ENCODE results near the gene DEFB131A.
"Not testable (repeated sequence)": the region's sequence is repeated elsewhere in the genome, so short reads cannot be mapped to it uniquely, and the experiment has no call there.

The DEFB131A gene
- 0 reads per million in 2 donors for total RNA-seq

- DNase-seq: not testable (repeated sequence)
Observed at GRCh38 chr4:9444114-9444513, at the start of gene DEFB131A. Gene DEFB131A (plus strand): TSS chr4:9444414. CDS start chr4:9444534, 120 bp downstream.

- DNase-seq: not testable (repeated sequence)
Observed at GRCh38 chr4:9405774-9406173, 38.4 kb upstream of the DEFB131A start.

- not testable (repeated sequence) for DNase-seq
Observed at GRCh38 chr4:9406491-9406890, 37.7 kb upstream of the DEFB131A start.

- DNase-seq: no peak
Observed at GRCh38 chr4:9409793-9410192, 34.4 kb upstream of the DEFB131A start.

- not testable (repeated sequence) for DNase-seq
Observed at GRCh38 chr4:9421884-9422455, 22.2 kb upstream of the DEFB131A start.

GRCh38 chr4:9425916-9426315, 18.3 kb upstream of the DEFB131A start:
- DNase-seq: not testable (repeated sequence)

GRCh38 chr4:9430061-9430460, 14.2 kb upstream of the DEFB131A start:
- DNase-seq: not testable (repeated sequence)

- not testable (repeated sequence) for DNase-seq
Observed at GRCh38 chr4:9433320-9433719, 10.9 kb upstream of the DEFB131A start.

- DNase-seq: not testable (repeated sequence)
Observed at GRCh38 chr4:9436728-9437127, 7.5 kb upstream of the DEFB131A start.

- not testable (repeated sequence) for DNase-seq
Observed at GRCh38 chr4:9442355-9442754, 1.9 kb upstream of the DEFB131A start.

- not testable (repeated sequence) for DNase-seq
Observed at GRCh38 chr4:9444681-9445080, 467 bp downstream of the DEFB131A start.

GRCh38 chr4:9452251-9452650, 8.0 kb downstream of the DEFB131A start:
- not testable (repeated sequence) for DNase-seq

GRCh38 chr4:9454284-9454683, 10.1 kb downstream of the DEFB131A start:
- not testable (repeated sequence) for DNase-seq

- DNase-seq: not testable (repeated sequence)
Observed at GRCh38 chr4:9455046-9455445, 10.8 kb downstream of the DEFB131A start.

GRCh38 chr4:9479466-9479865, 35.3 kb downstream of the DEFB131A start:
- not testable (repeated sequence) for DNase-seq

- DNase-seq: not testable (repeated sequence)
Observed at GRCh38 chr4:9480066-9480465, 35.9 kb downstream of the DEFB131A start.

GRCh38 chr4:9482871-9483270, 38.7 kb downstream of the DEFB131A start:
- DNase-seq: not testable (repeated sequence)

- not testable (repeated sequence) for DNase-seq
Observed at GRCh38 chr4:9483682-9484081, 39.5 kb downstream of the DEFB131A start.

GRCh38 chr4:9486880-9487279, 42.7 kb downstream of the DEFB131A start:
- DNase-seq: not testable (repeated sequence)

GRCh38 chr4:9488796-9489195, 44.6 kb downstream of the DEFB131A start:
- not testable (repeated sequence) for DNase-seq

- not testable (repeated sequence) for DNase-seq
Observed at GRCh38 chr4:9490496-9490895, 46.3 kb downstream of the DEFB131A start.

GRCh38 chr4:9490986-9491385, 46.8 kb downstream of the DEFB131A start:
- DNase-seq: not testable (repeated sequence)

GRCh38 chr4:9493589-9493988, 49.4 kb downstream of the DEFB131A start:
- DNase-seq: not testable (repeated sequence)

GRCh38 chr4:9494256-9495035, 50.2 kb downstream of the DEFB131A start:
- not testable (repeated sequence) for DNase-seq

Measured in T-helper 2 cell (primary cell).